GM12878 (cell line): ENCODE measurements around the gene NDUFB4. TPM values are rescaled to one million over a fixed set of nuclear protein-coding genes. Genes with fewer than 3 reads are reported as not detected.

Source experiments
- ATAC-seq: fragments of 200-7000 bp; cut with Tn5 transposase; 3 replicates; pipeline ENCODE4 v1.9.1; 2020; ENCODE audit warnings: mild to moderate bottlenecking, moderate library complexity
- BruUV-seq: library from RNA; stranded (reverse); fragments of 400-500 nt; replicated peaks from 2 replicates; lab custom pipeline; 2021; lab: Mats Ljungman, UMichigan
- CTCF ChIA-PET: fragments of 300-600 bp; sonication (Branson Sonifier 250); formaldehyde crosslinking; extraction: SDS; loops from one replicate; lab custom pipeline; 2021; ENCODE audit warnings: inconsistent platforms; lab: Yijun Ruan, JAX
- POLR2A ChIA-PET: fragments of 350-600 bp; formaldehyde crosslinking; extraction: SDS; loops from one replicate; lab custom pipeline; 2021; ENCODE audit warnings: inconsistent platforms; lab: Charles Lee
- RAD21 ChIA-PET: fragments of 300-600 bp; sonication (Branson Sonifier 250); formaldehyde crosslinking; loops from one replicate; lab custom pipeline; 2023; ENCODE audit warnings: antibody characterized with exemption; ENCODE audit not compliant: unreplicated experiment; lab: Charles Lee
- SMC1A ChIA-PET: fragments of 300-600 bp; sonication (Branson Sonifier 250); formaldehyde crosslinking; loops from one replicate; lab custom pipeline; 2023; ENCODE audit not compliant: unreplicated experiment, uncharacterized antibody; lab: Charles Lee
- DNase-seq: peaks from one replicate; pipeline ENCODE4 v3.0.0-alpha.2; 2011; ENCODE audit warnings: low read depth, low spot score
- FAIRE-seq: peaks from 3 replicates; lab custom pipeline; 2011; peaks lifted over from hg19 to GRCh38; lab: Jason Lieb, UNC
- H2AFZ ChIP-seq: 2 replicates; pipeline ENCODE4 v1.6.0; 2011; ENCODE audit warnings: low read depth, low read length, control low read depth; ENCODE audit not compliant: control insufficient read depth
- H3K27ac ChIP-seq: 2 replicates; pipeline ENCODE4 v1.5.1; 2011; ENCODE audit warnings: control low read depth; ENCODE audit not compliant: control insufficient read depth, insufficient read depth
- H3K27me3 ChIP-seq, 2 experiments: replicated peaks in 1 of 2; 2 replicates each; pipeline versions ENCODE4 v1.6.0 to v1.6.1; 2011; ENCODE audit warnings: low read length in 1 of 2; ENCODE audit not compliant: control insufficient read depth in 2 of 2, insufficient read depth in 2 of 2
- H3K36me3 ChIP-seq, 2 experiments: 2 replicates each; pipeline ENCODE4 v1.5.1; 2011; ENCODE audit warnings: low read length in 1 of 2; ENCODE audit not compliant: control insufficient read depth in 2 of 2, insufficient read depth in 2 of 2
- H3K4me1 ChIP-seq: 2 replicates; pipeline ENCODE4 v1.6.1; 2011; ENCODE audit warnings: mild to moderate bottlenecking, low read length, moderate library complexity, mixed read lengths; ENCODE audit not compliant: control insufficient read depth, insufficient read depth
- H3K4me2 ChIP-seq: 2 replicates; pipeline ENCODE4 v1.6.0; 2011; ENCODE audit warnings: control low read depth; ENCODE audit not compliant: control insufficient read depth, insufficient read depth
- H3K4me3 ChIP-seq: fragments of 200-600 bp; sonication (generic); 2 replicates; pipeline ENCODE4 v1.5.1; 2016
- H3K79me2 ChIP-seq: 2 replicates; pipeline ENCODE4 v1.6.0; 2011; ENCODE audit warnings: low read length; ENCODE audit not compliant: control insufficient read depth, insufficient read depth
- H3K9ac ChIP-seq: 2 replicates; pipeline ENCODE4 v1.8.0; 2011; ENCODE audit warnings: low read length, control low read depth, mixed read lengths; ENCODE audit not compliant: control insufficient read depth, insufficient read depth
- H3K9me3 ChIP-seq: replicated peaks from 3 replicates; pipeline ENCODE4 v1.5.1; 2011; ENCODE audit warnings: mild to moderate bottlenecking, low read length; ENCODE audit not compliant: control insufficient read depth, insufficient read depth
- H4K20me1 ChIP-seq: 2 replicates; pipeline ENCODE4 v1.6.0; 2011; ENCODE audit not compliant: control insufficient read depth, insufficient read depth
- ESRRA ChIP-seq: IDR thresholded peaks from 2 replicates; pipeline ENCODE4 v1.6.1; 2012; ENCODE audit warnings: mild to moderate bottlenecking, low read length, improper control_type of control experiment
- FOS ChIP-seq: IDR thresholded peaks from 3 replicates; pipeline ENCODE4 v1.6.1; 2011; ENCODE audit warnings: borderline replicate concordance; ENCODE audit not compliant: insufficient read length; ENCODE audit errors: extremely low read depth
- MTA2 ChIP-seq: fragments of 450-650 bp; IDR thresholded peaks from 2 replicates; pipeline ENCODE4 v1.6.1; 2016; ENCODE audit warnings: low read depth, mild to moderate bottlenecking, moderate library complexity
- MYC ChIP-seq: IDR thresholded peaks from 2 replicates; pipeline ENCODE4 v1.6.1; 2011; ENCODE audit warnings: mild to moderate bottlenecking, low read length, moderate library complexity, inconsistent platforms; ENCODE audit not compliant: insufficient read depth, insufficient replicate concordance, insufficient read length, severe bottlenecking
- REST ChIP-seq: IDR thresholded peaks from 2 replicates; pipeline ENCODE4 v1.6.1; 2012; ENCODE audit warnings: mild to moderate bottlenecking, low read depth, low read length
- RFX5 ChIP-seq: IDR thresholded peaks from 2 replicates; pipeline ENCODE4 v1.6.1; 2011; ENCODE audit warnings: low read depth, low read length, improper control_type of control experiment
- SIN3A ChIP-seq: IDR thresholded peaks from 2 replicates; pipeline ENCODE4 v1.6.1; 2012; ENCODE audit warnings: low read depth, low read length, improper control_type of control experiment
- SMAD5 ChIP-seq: IDR thresholded peaks from 2 replicates; pipeline ENCODE4 v1.6.1; 2016; ENCODE audit warnings: antibody characterized with exemption, low read depth
- WRNIP1 ChIP-seq: IDR thresholded peaks from 2 replicates; pipeline ENCODE4 v1.6.1; 2011; ENCODE audit warnings: low read depth, low read length, improper control_type of control experiment, borderline replicate concordance
- ZNF592 ChIP-seq: fragments of 450-650 bp; IDR thresholded peaks from 2 replicates; pipeline ENCODE4 v1.6.1; 2017; ENCODE audit warnings: mild to moderate bottlenecking, moderate library complexity
- ZSCAN29 ChIP-seq: fragments of 450-650 bp; IDR thresholded peaks from 2 replicates; pipeline ENCODE4 v1.6.1; 2017; ENCODE audit warnings: mild to moderate bottlenecking, moderate library complexity
- WGBS: methylation state at CpG from one replicate; pipeline ENCODE4 v1.1.6; 2016; ENCODE audit warnings: low lambda C conversion rate; ENCODE audit not compliant: insufficient replicate concordance, insufficient coverage; ENCODE audit errors: missing lambda C conversion rate; 5-methylcytosine and 5-hydroxymethylcytosine counted together
- in situ Hi-C: fragments of 300-500 bp; cut with MboI; formaldehyde crosslinking; loops from 9 replicates; pipeline ENCODE4 v1.14.3; 2018; ENCODE audit warnings: mixed read lengths
- intact Hi-C: fragments of 100-400 bp; cut with micrococcal nuclease; formaldehyde crosslinking; loops from one replicate; pipeline ENCODE4 v1.14.2; 2022; ENCODE audit not compliant: unreplicated experiment
- polyA plus RNA-seq, 11 experiments: library from polyadenylated mRNA; depleted of rRNA in 4 of 11; unstranded in 6 of 11; stranded (reverse) in 5 of 11; fragments of >200 nt; fragmentation: Nextera tagmentation in 4 of 11; fragmentation: Illumina TruSeq in 1 of 11; extraction: Ambion mirVana in 4 of 11; extraction: Trizol in 1 of 11; gene quantifications; 1 replicate in 1 of 11; 2 replicates in 10 of 11; pipeline versions ENCODE4 v1.2.1 to v1.2.3, GENCODE V29; 2011 to 2016; ENCODE audit warnings: inconsistent platforms in 2 of 11, missing spikeins in 2 of 11, low read depth in 1 of 11
- total RNA-seq, 4 experiments: library from RNA; depleted of rRNA in 3 of 4; stranded (reverse); fragments of >200 nt in 3 of 4; fragmentation: Illumina TruSeq in 1 of 4; extraction: Trizol in 1 of 4; gene quantifications; 2 replicates each; pipeline versions ENCODE4 v1.2.1 to v1.2.3, GENCODE V29; 2013 to 2021

NDUFB4 gene
- total and polyA plus RNA-seq, 10 of the 15 experiments (the other 5 are each of a cell fraction or from before 2014, with no cell fraction given), result 155 to 864 (median 387) TPM

DNA sequence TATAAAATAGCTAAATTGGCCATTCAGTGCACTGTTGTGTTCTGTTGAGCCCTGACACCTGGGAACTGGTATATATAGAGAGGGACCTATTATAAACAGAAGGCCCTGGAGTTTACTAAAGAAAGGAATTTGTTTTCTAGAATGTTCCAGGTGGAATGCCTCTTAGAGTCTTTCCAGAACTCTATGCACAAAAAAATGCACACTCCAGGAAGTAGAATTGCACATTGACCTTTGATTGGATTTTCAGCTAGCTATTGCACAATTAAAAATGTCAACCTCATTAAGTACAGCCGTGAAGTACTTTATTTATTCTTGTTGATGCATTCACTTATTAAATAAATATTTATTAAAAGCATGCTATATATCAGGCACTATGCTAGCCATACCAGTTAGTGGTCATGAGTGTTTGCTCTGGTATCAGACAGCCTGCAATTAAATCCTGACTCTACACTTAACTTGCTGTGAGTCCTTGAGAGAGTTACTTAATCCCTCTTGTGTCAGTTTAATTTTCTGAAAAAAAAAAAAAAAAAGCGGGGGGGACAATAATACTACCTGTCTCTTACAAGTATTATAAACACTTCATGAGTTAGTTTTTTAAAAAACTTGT is 40.8 kb downstream of the NDUFB4 start:
- Histone ChIP-seq H3K79me2 (no peaks in the 10 kb centered on the region), H2AFZ (no peak overlapping the region), H3K4me3 (no peak overlapping the region), H3K4me2 (no peak overlapping the region), H3K9me3 (no peaks in the 10 kb centered on the region), H3K9ac (no peak overlapping the region), H3K4me1 (no peaks in the 10 kb centered on the region), H3K27me3 (no peaks in the 10 kb centered on the region), H4K20me1 (no peaks in the 10 kb centered on the region), H3K27ac (no peak overlapping the region), H3K36me3 (no peaks in the 10 kb centered on the region)
- ChIA-PET RAD21 (no interaction called here), CTCF (no interaction called here), POLR2A (no interaction called here), SMC1A (interaction anchor here (0.8 kb wide), 2 partner anchors 11 to 14 kb away, joined by 3 read pairs; no protein-coding TSS in a partner anchor)
- in situ Hi-C loops (no loop called here), intact Hi-C loops (no loop called here)
- FAIRE-seq (no peak), ATAC-seq (no peak), DNase-seq (no peak)
- 47% methylated on average over 2 of the region's 2 CpGs for WGBS
- TF ChIP-seq ZNF592 (no peak), FOS (no peak), SMAD5 (no peak), MTA2 (no peak), ESRRA (no peak), REST (no peak), ZSCAN29 (no peak), WRNIP1 (no peak), SIN3A (no peak), RFX5 (no peak), MYC (no peak)
- no TSS peak for BruUV-seq
